HepG2 (cell line): ENCODE measurements around the gene DGCR8.

ENCODE experiments used
- MTF2 ChIP-seq: sonication (generic); formaldehyde crosslinking; IDR thresholded peaks from 2 replicates; pipeline ENCODE4 v1.5.0; 2020; ENCODE audit warnings: missing genetic modification reagents, borderline replicate concordance
- POLR2A ChIP-seq, 2 experiments: IDR thresholded peaks; 2 replicates each; pipeline ENCODE4 v1.6.1; 2011; ENCODE audit warnings: low read depth in 2 of 2, low read length in 2 of 2, mild to moderate bottlenecking in 1 of 2, moderate library complexity in 1 of 2; ENCODE audit not compliant: insufficient read depth in 1 of 2
- POLR2AphosphoS5 ChIP-seq: IDR thresholded peaks from 2 replicates; pipeline ENCODE4 v1.6.1; 2012; ENCODE audit warnings: low read depth, low read length
- TAF15 ChIP-seq: fragments of 200-400 bp; formaldehyde crosslinking; IDR thresholded peaks from one replicate; pipeline ENCODE4 v1.6.1; 2018; ENCODE audit warnings: mild to moderate bottlenecking, low read depth, low read length; ENCODE audit not compliant: poor library complexity, severe bottlenecking
- ZNF260 ChIP-seq: sonication (generic); formaldehyde crosslinking; IDR thresholded peaks from 2 replicates; pipeline ENCODE4 v1.4.0; 2020; ENCODE audit warnings: missing genetic modification reagents, low read depth, mild to moderate bottlenecking, borderline replicate concordance
- ZNF44 ChIP-seq: sonication (generic); formaldehyde crosslinking; IDR thresholded peaks from 2 replicates; pipeline ENCODE4 v1.5.1; 2020; ENCODE audit warnings: mild to moderate bottlenecking, missing genetic modification reagents
- TF ChIP-seq, protein P1 (sequence below): IDR thresholded peaks from 2 replicates; pipeline ENCODE4 v1.6.1; 2016

DNA sequence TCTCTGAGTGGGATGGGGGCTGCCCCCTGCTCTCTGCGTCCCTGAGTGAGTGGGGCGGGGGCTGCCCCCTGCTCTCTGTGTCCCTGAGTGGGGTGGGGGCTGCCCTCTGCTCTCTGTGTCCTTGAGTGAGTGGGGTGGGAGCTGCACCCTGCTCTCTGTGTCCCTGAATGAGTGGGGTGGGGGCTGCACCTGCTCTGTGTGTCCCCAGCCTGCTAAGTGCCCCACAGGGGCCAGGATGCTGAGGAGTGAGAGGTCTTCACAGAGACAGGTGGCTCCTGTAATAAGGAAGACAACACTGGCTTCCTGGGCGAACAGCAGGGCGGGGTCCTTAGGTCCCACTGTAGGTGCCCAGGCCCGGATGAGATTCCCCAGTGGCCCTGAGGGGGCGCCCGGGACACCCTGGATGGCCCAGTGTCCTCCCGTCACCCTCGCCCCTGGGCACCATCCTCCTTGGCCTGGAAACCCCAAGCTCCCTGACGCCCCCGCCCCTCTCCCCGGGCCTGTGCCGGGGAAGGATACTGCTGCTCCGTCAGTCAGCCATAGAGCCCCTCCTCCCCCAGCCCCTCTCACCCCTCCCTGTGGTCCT, 74.7 kb downstream of the DGCR8 start:
- no peak for TF ChIP-seq MTF2 (CRISPR knock-in tag)
- no peak for TF ChIP-seq POLR2A (IDR thresholded peaks at IDR 0.05; ENCODE audit: insufficient read depth in 1 of 2, low read depth in 2 of 2, low read length in 2 of 2)
- TF ChIP-seq TAF15: no peak
- no peak for TF ChIP-seq ZNF44 (CRISPR knock-in tag)
- no peak for TF ChIP-seq POLR2AphosphoS5
- no peak for TF ChIP-seq ZNF260 (CRISPR knock-in tag)
- TF ChIP-seq, protein P1, sequence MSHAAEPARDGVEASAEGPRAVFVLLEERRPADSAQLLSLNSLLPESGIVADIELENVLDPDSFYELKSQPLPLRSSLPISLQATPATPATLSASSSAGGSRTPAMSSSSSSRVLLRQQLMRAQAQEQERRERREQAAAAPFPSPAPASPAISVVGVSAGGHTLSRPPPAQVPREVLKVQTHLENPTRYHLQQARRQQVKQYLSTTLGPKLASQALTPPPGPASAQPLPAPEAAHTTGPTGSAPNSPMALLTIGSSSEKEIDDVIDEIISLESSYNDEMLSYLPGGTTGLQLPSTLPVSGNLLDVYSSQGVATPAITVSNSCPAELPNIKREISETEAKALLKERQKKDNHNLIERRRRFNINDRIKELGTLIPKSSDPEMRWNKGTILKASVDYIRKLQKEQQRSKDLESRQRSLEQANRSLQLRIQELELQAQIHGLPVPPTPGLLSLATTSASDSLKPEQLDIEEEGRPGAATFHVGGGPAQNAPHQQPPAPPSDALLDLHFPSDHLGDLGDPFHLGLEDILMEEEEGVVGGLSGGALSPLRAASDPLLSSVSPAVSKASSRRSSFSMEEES (CRISPR knock-in tag): no peak
